Activated naive CD4-positive, alpha-beta T cell treated with anti-CD3 and anti-CD28 coated beads for 36 hours (primary cell): ENCODE data around the gene UGT1A10. TPM values are rescaled to one million over a fixed set of nuclear protein-coding genes. Genes with fewer than 3 reads are reported as not detected.
A peak's percentile ranks its signal among the peaks of the same experiment; 100 is the strongest.
"Not testable (repeated sequence)": the region's sequence is repeated elsewhere in the genome, so short reads cannot be mapped to it uniquely, and the experiment has no call there.

Experiments used
- CTCF ChIA-PET: fragments of 350-600 bp; sonication (Branson Sonifier 250); formaldehyde crosslinking; loops from one replicate; lab custom pipeline; 2021; ENCODE audit warnings: antibody characterized with exemption; lab: Charles Lee
- DNase-seq: peaks from one replicate; pipeline ENCODE4 v3.0.0-alpha.2; 2020
- H3K27ac Mint-ChIP-seq: one replicate; pipeline ENCODE4 v1.8.0; 2021; ENCODE audit warnings: mild to moderate bottlenecking, mixed read lengths
- H3K27me3 Mint-ChIP-seq: one replicate; pipeline ENCODE4 v1.8.0; 2021; ENCODE audit warnings: low read depth, mixed read lengths
- H3K36me3 Mint-ChIP-seq: one replicate; pipeline ENCODE4 v1.8.0; 2021; ENCODE audit warnings: low read depth, mixed read lengths
- H3K4me1 Mint-ChIP-seq: one replicate; pipeline ENCODE4 v1.8.0; 2021; ENCODE audit warnings: low read depth, mixed read lengths
- H3K4me3 Mint-ChIP-seq: one replicate; pipeline ENCODE4 v1.8.0; 2021; ENCODE audit warnings: mild to moderate bottlenecking, moderate library complexity, mixed read lengths
- H3K9me3 Mint-ChIP-seq: one replicate; pipeline ENCODE4 v1.8.0; 2021; ENCODE audit warnings: mixed read lengths
- intact Hi-C: fragments of 100-400 bp; cut with micrococcal nuclease; formaldehyde crosslinking; loops from one replicate; pipeline ENCODE4 v1.15.1; 2023
- total RNA-seq, 2 experiments: library from RNA; stranded (reverse); gene quantifications; one replicate each; pipeline ENCODE4 v1.2.3, GENCODE V29; 2021

Gene UGT1A10
- total RNA-seq, 2 experiments from 2014 or later = not detected

DNA sequence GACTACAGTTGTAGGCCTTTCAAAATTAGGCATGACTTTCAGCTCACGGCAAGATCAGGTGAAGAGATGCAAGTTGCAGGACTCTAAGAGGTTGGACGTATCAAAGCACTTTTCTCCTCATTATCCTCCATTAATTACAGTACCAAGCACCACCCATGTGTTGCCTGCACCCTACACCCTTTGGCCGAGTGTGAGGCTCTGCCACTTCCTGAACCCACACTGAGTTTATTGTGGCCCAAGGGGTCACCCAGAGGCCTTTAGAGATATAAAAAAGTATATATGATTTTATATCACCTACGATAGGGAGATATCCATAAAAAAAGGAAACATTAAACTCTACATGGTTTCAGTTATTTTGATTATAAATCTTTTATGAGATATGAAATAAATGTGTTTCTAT, 16.0 kb upstream of the UGT1A10 start:
- Mint-ChIP-seq H3K4me1 (no peaks in the 10 kb centered on the region), H3K4me3 (no peak overlapping the region), H3K36me3 (no peaks in the 10 kb centered on the region), H3K9me3 (peaks cover 1% of the 10 kb centered on the region), H3K27me3 (peaks cover 31% of the 10 kb centered on the region), H3K27ac (no peak overlapping the region)
- intact Hi-C loops = no loop called here
- CTCF ChIA-PET = no interaction called here
- no peak for DNase-seq

DNA sequence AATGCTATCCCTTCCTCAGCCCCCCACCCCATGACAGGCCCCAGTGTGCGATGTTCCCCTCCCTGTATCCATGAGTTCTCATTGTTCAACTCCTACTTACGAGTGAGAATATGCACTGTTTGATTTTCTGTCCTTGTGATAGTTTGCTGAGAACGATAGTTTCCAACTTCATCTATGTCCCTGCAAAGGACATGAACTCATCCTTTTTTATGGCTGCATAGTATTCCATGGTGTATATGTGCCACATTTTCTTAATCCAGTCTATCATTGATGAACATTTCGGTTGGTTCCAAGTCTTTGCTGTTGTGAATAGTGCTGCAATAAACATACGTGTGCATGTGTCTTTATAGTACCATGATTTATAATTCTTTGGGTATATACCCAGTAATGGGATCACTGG, 14.4 kb upstream of the UGT1A10 start:
- H3K27ac Mint-ChIP-seq, CTCF ChIA-PET, H3K4me1 Mint-ChIP-seq, H3K36me3 Mint-ChIP-seq, H3K9me3 Mint-ChIP-seq, H3K4me3 Mint-ChIP-seq, intact Hi-C loops, DNase-seq: not testable (repeated sequence)
- peaks cover 35% of the 10 kb centered on the region for H3K27me3 Mint-ChIP-seq

DNA sequence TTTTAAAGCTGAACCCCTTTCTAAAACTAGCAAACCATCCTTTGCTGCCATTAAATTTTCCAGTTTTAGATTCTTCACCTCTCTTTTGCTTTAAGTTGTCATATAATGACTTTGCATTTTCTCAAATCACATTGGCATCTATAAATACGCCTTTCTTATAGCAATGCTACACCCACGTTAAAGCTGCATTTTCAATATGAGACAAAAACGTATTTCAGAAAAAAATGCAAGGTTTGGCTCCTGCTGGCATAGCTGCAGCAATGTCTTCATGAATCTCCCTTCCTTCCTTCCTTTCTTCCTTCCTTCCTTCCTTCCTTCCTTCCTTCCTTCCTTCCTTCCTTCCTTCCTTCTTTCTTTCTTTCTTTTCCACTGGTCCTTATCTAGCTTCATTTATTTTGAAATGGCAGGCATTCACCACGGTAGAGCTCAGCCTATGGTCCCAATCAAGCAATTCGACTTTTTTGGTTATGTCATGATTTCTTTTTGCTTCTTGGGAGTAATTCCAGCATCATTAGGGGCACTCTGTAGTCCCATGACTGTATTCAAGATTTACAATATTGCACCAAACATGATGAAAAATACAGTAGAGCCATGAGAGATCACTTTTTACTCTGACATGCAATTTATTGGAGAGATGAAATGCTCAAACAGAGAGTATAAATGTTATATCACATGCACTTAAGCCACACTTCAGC, 8.8 kb upstream of the UGT1A10 start:
- Mint-ChIP-seq H3K36me3 (no peaks in the 10 kb centered on the region), H3K4me1 (no peaks in the 10 kb centered on the region), H3K4me3 (no peak overlapping the region), H3K9me3 (peaks cover 11% of the 10 kb centered on the region), H3K27me3 (peaks cover 32% of the 10 kb centered on the region), H3K27ac (no peak overlapping the region)
- CTCF ChIA-PET = no interaction called here
- no peak for DNase-seq
- intact Hi-C loops = no loop called here

DNA sequence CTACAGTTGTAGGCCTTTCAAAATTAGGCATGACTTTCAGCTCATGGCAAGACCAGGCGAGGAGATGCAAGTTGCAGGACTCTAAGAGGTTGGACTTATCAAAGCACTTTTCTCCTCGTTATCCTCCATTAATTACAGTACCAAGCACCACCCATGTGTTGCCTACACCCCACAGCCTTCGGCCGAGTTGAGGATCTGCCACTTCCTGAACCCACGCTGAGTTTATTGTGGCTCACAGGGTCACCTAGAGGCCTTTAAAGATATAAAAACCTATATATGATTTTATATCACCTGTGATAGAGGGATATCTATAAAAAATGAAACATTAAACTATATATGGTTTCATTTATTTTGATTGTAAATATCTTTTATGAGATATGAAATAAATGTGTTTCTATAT, 2.6 kb downstream of the UGT1A10 start:
- peaks cover 7% of the 10 kb centered on the region for H3K4me1 Mint-ChIP-seq
- no peak overlapping the region for H3K4me3 Mint-ChIP-seq
- H3K36me3 Mint-ChIP-seq = no peaks in the 10 kb centered on the region
- no peak overlapping the region for H3K27ac Mint-ChIP-seq
- DNase-seq = no peak
- intact Hi-C loops = no loop called here
- H3K27me3 Mint-ChIP-seq = peaks cover 18% of the 10 kb centered on the region
- no peaks in the 10 kb centered on the region for H3K9me3 Mint-ChIP-seq
- CTCF ChIA-PET = no interaction called here

DNA sequence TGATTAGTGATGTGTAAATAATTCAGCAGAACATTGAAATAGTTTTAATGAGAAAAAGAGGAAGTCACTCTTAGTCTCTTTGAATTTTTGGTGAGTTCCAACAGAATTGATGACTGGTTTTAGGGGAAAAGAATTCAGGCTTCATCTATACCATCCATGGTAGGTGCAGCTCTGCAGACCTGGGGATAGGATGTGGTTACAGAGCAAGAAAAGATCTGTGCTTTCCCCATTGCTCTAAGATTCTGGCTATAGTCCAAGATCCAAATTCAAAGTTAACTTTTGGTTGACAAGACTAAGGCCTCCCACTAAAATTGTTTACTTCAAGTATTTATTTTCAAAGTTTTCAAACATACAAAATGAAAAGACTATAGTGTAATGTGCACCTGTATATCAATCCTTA, 3.6 kb downstream of the UGT1A10 start:
- intact Hi-C loops = no loop called here
- Mint-ChIP-seq H3K27ac (no peak overlapping the region), H3K4me1 (peaks cover 7% of the 10 kb centered on the region), H3K4me3 (no peak overlapping the region), H3K9me3 (no peaks in the 10 kb centered on the region), H3K27me3 (peaks cover 15% of the 10 kb centered on the region), H3K36me3 (no peaks in the 10 kb centered on the region)
- CTCF ChIA-PET = no interaction called here
- no peak for DNase-seq

DNA sequence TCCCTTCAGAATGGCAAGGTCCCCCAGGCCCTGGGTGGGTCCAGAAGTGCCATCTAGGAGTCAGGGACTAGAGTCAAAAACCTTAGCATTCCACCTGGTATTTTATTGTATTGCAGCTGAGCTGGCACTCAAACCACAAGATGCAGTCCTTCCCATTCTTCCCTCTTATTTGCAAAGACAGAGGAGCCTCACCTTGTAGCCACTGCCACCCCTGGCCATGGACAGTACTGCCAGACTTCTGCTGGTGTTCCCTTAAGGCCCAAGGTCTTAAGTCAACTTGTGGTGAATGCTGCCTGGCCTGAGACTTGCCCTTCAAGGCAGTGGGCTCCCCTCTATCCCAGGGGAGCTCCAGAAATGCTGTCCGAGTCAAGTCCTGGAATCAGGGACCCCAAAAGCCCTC, 6.9 kb downstream of the UGT1A10 start:
- peak overlapping the region; percentile 18 for H3K27ac Mint-ChIP-seq
- intact Hi-C loops = no loop called here
- peaks cover 20% of the 10 kb centered on the region for H3K9me3 Mint-ChIP-seq
- CTCF ChIA-PET = no interaction called here
- H3K27me3 Mint-ChIP-seq = no peaks in the 10 kb centered on the region
- DNase-seq = no peak
- peaks cover 7% of the 10 kb centered on the region for H3K4me1 Mint-ChIP-seq
- H3K36me3 Mint-ChIP-seq = no peaks in the 10 kb centered on the region
- H3K4me3 Mint-ChIP-seq = no peak overlapping the region

DNA sequence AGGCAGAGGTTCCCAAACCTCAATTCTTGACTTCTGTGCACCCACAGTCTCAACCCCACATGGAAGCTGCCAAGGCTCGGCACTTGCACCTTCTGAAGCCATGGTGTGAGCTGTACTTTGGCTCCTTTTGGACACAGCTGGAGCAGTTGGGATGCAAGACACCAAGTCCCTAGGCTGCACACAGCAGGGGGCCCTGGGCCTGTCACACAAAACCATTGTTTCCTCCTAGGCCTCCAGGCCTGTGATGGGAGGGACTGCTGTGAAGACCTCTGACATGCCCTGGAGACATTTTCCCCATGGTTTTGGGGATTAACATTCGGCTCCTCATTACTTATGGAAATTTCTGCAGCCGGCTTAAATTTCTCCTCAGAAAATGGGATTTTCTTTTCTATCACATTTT, 9.8 kb downstream of the UGT1A10 start:
- CTCF ChIA-PET, H3K36me3 Mint-ChIP-seq: not testable (repeated sequence)

DNA sequence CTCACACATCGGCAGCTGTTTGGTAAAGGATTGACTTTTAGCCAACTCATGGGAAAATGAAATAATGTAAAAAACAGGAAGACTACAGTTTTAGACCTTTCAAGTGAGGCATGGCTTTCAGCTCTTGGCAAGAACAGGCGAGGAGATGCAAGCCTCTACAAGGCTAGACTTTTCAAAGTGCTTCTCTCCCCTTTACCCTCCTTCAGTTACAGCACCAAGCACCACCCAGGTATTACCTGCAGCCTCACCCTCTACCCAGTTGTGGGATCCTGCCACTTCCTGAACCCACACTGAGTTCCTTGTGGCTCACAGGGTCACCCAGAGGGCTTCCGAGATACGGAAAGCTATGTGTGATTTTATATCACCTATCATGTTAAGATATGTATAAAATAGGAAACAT, 14.7 kb downstream of the UGT1A10 start:
- intact Hi-C loops = no loop called here
- DNase-seq = no peak
- Mint-ChIP-seq H3K27ac (no peak overlapping the region), H3K36me3 (no peaks in the 10 kb centered on the region), H3K4me3 (no peak overlapping the region), H3K27me3 (no peaks in the 10 kb centered on the region), H3K9me3 (peaks cover 10% of the 10 kb centered on the region), H3K4me1 (no peaks in the 10 kb centered on the region)
- CTCF ChIA-PET = no interaction called here

More for the DNA sequence above, 9.8 kb downstream of the UGT1A10 start:
- peaks cover 20% of the 10 kb centered on the region for H3K9me3 Mint-ChIP-seq
- intact Hi-C loops, H3K27me3 Mint-ChIP-seq, H3K27ac Mint-ChIP-seq, DNase-seq, H3K4me3 Mint-ChIP-seq, H3K4me1 Mint-ChIP-seq: not testable (repeated sequence)

DNA sequence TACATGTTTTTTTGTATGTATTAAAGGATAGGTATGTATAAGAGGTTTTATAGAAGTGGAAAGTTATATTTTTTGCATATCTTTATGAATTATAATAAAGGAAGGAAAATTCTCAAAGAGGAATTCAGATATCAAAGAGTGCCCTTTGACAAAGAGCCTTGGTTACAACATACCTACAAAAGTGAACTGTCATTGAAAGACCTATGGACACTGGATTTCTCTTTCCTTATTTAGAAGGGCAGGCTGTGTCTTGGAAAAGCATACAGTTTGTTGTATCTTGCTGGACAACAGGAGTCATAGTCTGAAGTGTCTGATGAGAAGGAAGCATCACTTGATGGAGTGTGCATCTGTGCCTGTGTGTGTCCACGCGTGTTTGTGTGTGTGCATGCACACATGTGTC, 15.2 kb downstream of the UGT1A10 start:
- no peaks in the 10 kb centered on the region for H3K36me3 Mint-ChIP-seq
- no peaks in the 10 kb centered on the region for H3K27me3 Mint-ChIP-seq
- DNase-seq = no peak
- no peak overlapping the region for H3K27ac Mint-ChIP-seq
- H3K4me1 Mint-ChIP-seq = no peaks in the 10 kb centered on the region
- peaks cover 9% of the 10 kb centered on the region for H3K9me3 Mint-ChIP-seq
- no peak overlapping the region for H3K4me3 Mint-ChIP-seq
- CTCF ChIA-PET = no interaction called here
- intact Hi-C loops = no loop called here

DNA sequence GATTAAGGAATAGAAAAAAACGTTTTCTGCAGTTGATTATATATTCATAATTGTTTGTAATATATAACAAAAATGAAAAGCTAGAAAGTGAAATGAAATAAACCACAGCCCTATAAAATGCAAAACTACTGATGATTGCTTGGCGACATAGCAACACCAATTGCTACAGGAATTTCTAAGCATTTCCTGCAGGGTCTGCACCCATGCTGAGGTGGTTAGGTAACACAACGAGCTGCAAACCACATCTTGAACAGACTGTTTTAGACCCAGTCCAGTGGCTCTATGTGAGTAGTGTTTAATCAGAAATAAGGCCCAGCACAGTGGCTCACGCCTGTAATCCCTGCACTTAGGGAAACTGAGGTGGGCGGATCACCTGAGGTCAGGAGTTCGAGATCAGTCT, 18.3 kb downstream of the UGT1A10 start:
- intact Hi-C loops = no loop called here
- no peaks in the 10 kb centered on the region for H3K36me3 Mint-ChIP-seq
- H3K27me3 Mint-ChIP-seq = no peaks in the 10 kb centered on the region
- H3K27ac Mint-ChIP-seq = no peak overlapping the region
- no peaks in the 10 kb centered on the region for H3K4me1 Mint-ChIP-seq
- CTCF ChIA-PET = no interaction called here
- no peak for DNase-seq
- no peak overlapping the region for H3K4me3 Mint-ChIP-seq
- no peaks in the 10 kb centered on the region for H3K9me3 Mint-ChIP-seq

DNA sequence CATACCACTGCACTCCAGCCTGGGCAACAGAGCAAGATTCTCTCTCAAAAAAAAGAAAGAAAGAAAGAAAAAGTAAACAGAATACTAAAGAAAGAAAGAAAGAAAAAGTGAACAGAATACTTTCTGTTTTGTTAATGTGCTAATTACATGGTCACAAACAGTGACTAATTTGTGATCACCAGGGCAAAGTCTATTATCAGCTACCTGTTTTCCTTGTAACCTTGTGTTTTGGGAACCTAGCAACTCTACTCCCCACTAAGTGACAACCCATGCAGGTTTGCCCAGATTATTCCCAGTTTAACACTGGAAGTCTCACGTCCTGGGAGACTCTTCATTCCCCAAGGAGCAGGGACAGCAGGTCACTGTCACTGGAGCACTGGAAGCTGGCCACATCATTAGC, 18.8 kb downstream of the UGT1A10 start:
- no peak overlapping the region for H3K4me3 Mint-ChIP-seq
- intact Hi-C loops = no loop called here
- H3K27me3 Mint-ChIP-seq = no peaks in the 10 kb centered on the region
- CTCF ChIA-PET = no interaction called here
- no peak for DNase-seq
- no peaks in the 10 kb centered on the region for H3K36me3 Mint-ChIP-seq
- H3K27ac Mint-ChIP-seq = no peak overlapping the region
- H3K9me3 Mint-ChIP-seq = no peaks in the 10 kb centered on the region
- H3K4me1 Mint-ChIP-seq = no peaks in the 10 kb centered on the region

DNA sequence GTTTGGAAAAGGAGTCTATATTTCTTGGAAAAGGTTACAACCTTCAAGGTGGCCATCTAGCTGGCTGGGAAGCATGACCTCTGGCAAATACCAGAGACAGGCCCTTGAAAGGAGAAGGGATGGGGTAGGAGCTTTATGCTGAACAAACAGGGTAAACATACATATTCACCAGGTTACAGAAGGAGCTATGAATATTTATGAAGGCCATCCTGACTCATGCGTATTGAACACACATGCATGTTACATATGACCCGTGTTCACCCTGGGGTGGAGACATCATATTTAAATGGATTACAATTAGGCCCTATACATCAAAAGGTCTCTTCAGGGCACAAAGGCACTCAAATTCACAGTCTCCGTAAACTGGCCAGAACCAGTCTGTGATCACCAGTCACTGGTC, 19.7 kb downstream of the UGT1A10 start:
- CTCF ChIA-PET, DNase-seq, H3K4me1 Mint-ChIP-seq, H3K36me3 Mint-ChIP-seq, intact Hi-C loops, H3K4me3 Mint-ChIP-seq, H3K27ac Mint-ChIP-seq, H3K9me3 Mint-ChIP-seq, H3K27me3 Mint-ChIP-seq: not testable (repeated sequence)

DNA sequence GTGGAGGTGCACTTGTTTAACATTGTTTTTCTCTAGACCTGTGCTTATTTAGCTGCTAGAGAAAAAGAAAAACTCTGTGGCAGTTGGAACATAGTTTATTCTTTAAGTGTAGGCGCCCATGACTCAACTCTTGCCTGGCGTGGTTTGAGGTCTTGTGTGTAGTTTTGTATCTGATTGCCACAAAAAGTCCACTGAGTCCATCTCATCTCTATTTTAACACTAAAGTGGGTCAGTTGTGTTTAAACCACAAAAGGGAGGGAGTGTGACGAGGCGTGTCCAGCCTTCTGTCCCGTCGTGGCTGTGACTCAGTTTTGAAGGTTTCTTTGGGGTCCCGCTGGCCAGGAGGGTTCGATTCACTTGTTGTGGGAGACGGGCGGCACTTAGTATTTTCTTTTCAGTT, 20.2 kb downstream of the UGT1A10 start:
- H3K9me3 Mint-ChIP-seq = no peaks in the 10 kb centered on the region
- no peak overlapping the region for H3K4me3 Mint-ChIP-seq
- H3K27ac Mint-ChIP-seq = no peak overlapping the region
- intact Hi-C loops = no loop called here
- no peak for DNase-seq
- H3K27me3 Mint-ChIP-seq = peaks cover 7% of the 10 kb centered on the region
- H3K4me1 Mint-ChIP-seq = no peaks in the 10 kb centered on the region
- CTCF ChIA-PET = no interaction called here
- H3K36me3 Mint-ChIP-seq = no peaks in the 10 kb centered on the region
